Astrocyte (in vitro differentiated cells and primary cell): Measurements from ENCODE around the gene CNNM2.

Source experiments
- CTCF ChIP-seq: IDR thresholded peaks from 2 replicates; pipeline ENCODE4 v1.5.1; 2011; ENCODE audit warnings: low read depth, mild to moderate bottlenecking, inconsistent platforms, low read length, moderate library complexity; ENCODE audit not compliant: insufficient read depth
- EZH2 ChIP-seq: IDR thresholded peaks from 2 replicates; pipeline ENCODE4 v1.6.1; 2012; ENCODE audit warnings: mild to moderate bottlenecking, low read length, inconsistent platforms; ENCODE audit not compliant: insufficient read depth

GRCh38 chr10:103114876-103115275 is 196.8 kb downstream of the CNNM2 start:
- no peak for TF ChIP-seq CTCF
- TF ChIP-seq EZH2, result no peak
